GM19023 (cell line): ENCODE data around the gene OAS1.
"Not testable (repeated sequence)": the region's sequence is repeated elsewhere in the genome, so short reads cannot be mapped to it uniquely, and the experiment has no call there.

Source experiments
- ATAC-seq: cut with Tn5 transposase; IDR thresholded peaks from one replicate; pipeline ENCODE4 v1.9.1; 2021; ENCODE audit warnings: mild to moderate bottlenecking, moderate library complexity; ENCODE audit not compliant: unreplicated experiment

Gene OAS1

DNA sequence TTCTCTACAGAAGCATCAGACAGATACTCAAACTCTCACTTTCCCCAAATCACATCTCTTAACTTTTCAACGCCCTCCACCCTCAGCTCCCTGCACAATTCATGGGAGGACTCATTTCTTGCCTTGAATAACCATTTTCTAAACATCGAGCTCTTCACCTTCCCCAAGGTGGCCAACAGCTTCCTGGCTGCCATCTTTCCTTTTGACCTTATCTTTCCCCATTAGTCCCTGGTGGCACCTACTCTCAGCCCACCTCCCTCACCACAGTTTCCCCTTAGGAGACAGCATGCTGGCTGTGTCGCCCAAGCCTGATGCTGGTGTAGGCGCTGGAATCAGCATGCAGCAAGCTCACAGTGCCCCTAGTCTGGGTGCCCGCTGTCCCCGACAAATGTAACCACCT lies 8.4 kb upstream of the OAS1 start:
- no peak for ATAC-seq

DNA sequence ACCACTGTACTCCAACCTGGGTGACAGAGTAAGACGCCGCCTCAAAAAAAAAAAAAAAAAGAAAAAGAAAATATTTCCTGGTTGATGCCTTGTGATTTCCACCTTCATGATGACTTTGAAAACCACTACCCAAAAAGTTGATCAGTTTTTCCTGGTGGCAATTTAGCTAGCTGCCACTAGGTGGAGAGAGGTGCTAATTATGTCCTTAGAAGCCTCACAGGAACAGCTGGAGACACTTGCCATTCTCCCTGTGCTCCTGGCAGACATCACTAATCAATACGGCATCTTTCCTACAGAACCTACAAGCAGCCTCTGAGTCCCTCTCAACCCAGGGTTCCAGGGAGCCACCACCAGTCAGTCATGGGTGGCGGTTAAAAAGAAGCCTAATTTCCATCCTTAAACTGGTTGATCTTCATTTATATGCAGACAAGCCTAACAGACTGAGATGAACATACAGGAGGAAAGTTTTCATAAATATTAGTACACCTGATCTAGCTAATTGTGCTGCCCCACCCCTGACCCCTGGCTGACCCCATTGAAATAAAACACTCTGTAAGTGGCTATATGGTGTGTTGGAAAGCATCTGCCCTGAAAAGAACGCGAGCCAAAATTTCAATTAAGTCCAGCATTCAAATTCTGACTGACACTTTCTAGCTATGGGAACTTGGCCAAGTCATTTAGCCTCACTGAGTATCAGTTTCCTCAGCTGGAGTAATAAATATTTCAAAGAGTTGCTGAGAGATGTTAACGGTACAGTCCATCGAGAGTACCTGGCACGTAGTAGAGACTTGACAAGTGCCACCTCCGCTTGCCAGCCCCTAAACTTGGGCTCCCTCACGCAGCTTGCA lies 6.2 kb upstream of the OAS1 start:
- ATAC-seq, result no peak

DNA sequence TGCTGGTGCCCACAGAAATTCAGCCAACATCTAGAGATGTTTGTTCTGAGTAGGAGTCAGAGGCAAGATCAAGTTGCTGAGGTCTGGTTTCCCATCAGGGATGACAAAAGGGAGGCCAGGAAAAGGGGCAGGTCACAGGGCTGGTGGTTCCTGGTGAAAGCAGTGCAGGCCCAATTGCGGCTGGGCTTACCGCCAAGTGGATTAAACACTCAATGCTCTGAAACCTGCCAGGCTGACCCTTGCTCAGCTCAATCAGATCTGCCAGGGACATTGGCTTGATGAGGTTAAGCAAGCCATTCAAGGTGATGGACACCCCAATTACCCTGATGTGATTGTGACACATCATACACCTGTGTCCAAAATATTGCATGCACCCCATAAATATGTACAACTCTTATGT lies 5.5 kb upstream of the OAS1 start:
- no peak for ATAC-seq

DNA sequence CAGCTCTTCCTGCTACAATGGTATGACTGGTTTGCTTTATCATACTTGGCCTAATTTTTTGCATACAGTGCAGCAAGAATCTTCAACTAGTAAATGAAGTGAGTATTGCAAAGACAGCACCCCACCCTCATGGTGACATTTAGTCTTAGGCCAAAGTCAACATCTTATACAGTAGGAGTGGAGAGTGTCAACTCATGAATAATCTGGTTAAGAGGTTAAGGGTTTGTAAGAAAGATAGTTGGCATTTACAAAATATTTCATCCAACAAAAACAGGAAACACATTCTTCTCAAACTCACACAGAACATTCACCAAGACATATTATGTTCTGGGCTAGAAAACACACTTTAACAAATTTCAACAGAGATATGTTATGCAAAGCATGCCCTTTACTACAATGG lies 2.2 kb upstream of the OAS1 start:
- no peak for ATAC-seq

DNA sequence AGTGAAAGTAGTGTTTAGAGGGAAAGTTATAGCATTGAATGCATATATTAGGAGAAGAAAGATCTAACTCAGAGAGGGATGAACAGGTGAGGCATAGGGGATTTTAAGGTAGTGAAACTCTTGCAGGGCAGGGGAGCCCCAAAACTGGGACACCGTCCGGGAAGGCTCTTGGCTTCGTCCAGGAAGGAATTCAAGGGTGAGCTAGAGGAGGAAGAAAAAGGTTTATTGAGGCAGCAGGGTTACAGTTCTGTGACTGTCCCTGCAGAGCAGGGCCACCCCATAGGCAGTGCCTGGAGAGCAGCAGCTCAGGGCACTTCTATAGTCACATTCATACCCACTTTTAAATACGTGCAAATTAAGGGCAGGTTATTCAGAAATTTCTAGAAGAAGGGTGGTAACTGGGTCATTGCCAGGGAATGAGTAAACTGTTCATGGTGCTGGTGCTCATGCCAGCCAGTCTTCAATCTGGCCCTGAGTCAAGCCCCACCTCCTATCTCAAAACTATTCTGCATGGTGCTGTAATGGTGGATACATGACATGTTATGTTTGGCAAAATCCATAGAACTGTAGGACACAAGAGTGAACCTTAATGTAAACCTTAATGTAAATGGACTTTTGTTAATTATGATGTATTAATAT lies 1.2 kb upstream of the OAS1 start:
- ATAC-seq, result no peak

DNA sequence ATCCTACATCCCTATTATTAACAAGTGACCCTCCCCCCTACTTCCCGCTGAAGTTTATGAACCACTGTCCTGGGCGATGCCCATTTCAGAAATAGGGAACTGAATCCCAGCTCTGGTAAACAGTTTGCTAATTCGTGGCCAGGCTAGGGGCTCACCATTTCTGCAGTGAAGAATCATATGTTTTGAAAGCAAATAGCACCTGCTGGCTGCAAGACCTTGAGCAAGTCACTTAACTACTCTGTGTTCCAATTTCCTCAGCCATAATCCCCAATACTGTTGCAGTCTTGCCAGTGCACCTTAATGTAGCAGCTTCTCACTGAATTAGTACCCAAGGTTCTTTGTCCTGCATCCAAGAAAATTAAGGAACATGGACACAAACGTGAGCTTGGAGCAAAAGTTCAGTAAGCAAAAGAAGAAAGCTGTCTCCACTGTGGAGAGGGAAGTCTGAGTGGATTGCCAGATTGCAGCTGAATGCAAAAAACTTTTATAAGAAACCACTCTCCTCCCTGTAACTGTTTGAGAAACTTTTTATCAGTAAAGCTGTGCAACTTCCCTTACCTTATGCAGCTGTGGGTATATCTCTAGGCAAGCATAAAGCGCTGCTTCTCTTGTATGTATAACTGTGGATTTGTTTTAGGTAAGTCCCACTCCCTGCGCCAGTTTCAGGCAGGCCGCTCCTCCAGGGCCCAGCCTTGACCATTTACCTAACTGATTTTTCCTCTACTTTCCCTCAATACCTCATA lies 824 bp downstream of the OAS1 start:
- peak; percentile 37 for ATAC-seq

DNA sequence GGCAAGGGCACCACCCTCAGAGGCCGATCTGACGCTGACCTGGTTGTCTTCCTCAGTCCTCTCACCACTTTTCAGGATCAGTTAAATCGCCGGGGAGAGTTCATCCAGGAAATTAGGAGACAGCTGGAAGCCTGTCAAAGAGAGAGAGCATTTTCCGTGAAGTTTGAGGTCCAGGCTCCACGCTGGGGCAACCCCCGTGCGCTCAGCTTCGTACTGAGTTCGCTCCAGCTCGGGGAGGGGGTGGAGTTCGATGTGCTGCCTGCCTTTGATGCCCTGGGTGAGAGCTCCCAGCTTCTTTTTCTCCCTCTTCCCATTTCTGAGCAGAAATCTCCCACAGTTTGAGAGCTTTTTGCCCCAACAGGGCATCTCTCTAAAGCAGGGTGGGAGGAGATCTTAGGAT lies 1.8 kb downstream of the OAS1 start:
- ATAC-seq, result no peak

DNA sequence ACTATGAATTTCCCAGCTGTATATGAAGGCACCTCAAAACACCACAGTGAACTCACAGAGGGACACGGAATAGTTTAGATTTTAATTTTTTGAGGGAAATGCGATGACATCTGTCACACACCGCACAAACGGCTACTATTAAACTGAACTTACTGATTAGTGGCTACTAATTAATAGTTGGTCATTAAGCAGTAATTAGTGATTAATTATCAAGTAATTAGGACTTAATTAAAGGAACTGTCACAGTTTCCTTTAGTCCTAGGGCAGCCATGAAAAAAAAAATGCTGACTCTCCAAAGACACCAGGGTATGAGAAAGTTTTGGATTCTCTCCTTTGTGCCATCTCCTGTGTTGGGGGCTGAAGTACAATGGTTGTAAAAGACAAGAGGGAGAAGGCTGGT lies 2.9 kb downstream of the OAS1 start:
- no peak for ATAC-seq

DNA sequence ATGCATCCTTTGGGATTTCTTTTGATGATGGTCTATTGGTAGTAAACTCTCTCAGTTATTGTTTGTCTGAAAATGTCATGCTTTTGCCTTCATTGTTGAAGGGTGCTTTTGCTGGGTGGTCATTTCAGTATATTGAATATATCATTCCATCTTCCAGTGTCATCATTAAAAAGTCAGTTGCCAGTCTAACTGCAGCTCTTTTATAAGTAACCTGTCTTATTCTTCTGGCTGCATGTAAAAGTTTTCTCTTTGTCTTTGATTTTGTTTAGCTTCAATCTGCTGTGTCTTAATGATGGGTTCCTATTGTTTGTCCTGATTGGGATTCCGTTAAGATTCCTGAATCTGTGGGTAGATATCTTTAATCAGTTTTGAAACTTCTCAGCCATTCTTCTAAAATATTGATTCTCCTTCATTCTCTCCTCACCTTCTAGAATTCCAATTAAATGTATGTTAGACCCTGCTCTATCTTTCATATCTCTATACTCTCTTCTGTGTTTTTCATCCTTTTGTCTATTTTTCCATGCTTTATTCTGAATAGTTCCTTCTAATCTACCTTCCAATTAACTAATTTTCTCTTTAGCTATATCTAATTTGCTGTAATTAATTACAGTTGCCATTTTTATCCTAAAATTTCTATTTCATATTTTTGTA lies 6.4 kb downstream of the OAS1 start:
- ATAC-seq, result no peak

DNA sequence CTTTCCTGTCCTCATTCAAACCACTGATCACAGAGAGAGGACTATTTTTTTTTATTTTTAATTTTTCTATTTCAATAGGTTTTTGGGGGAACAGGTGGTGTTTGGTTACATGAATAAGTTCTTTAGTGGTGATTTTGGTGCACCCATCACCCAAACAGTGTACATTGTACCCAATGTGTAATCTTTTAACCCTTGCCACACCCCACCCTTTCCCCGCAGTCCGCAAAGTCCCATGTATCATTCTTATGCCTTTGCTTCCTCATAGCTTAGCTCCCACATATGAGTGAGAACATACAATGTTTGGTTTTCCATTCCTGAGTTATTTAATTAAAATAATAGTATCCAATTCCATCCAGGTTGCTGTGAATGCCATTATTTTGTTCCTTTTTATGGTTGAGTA lies 7.1 kb downstream of the OAS1 start:
- not testable (repeated sequence) for ATAC-seq

DNA sequence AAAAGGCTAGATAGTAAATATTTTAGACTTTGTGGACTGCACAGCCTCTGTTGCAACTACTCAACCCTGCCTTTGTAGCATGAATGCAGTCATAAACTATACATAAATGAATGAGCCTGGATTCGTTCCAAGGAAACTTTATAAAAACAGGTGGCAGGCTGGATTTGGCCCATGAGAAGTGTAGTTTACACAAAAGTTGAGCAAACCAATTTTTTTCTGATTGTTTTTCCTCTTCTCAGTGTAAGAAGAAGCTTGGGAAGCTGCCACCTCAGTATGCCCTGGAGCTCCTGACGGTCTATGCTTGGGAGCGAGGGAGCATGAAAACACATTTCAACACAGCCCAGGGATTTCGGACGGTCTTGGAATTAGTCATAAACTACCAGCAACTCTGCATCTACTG lies 9.5 kb downstream of the OAS1 start:
- no peak for ATAC-seq

DNA sequence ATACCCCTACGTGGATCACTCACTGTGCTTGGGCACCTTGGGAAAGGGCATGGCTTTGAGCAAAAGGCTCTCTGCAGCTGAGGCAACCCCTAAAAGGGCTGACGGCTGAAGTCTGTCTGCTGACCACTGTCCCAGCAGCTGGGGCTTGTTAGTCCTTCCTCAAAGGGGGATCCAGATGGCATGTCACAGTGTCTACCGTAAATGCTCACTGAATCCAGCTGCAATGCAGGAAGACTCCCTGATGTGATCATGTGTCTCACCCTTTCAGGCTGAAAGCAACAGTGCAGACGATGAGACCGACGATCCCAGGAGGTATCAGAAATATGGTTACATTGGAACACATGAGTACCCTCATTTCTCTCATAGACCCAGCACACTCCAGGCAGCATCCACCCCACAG lies 12.4 kb downstream of the OAS1 start:
- ATAC-seq, result no peak

DNA sequence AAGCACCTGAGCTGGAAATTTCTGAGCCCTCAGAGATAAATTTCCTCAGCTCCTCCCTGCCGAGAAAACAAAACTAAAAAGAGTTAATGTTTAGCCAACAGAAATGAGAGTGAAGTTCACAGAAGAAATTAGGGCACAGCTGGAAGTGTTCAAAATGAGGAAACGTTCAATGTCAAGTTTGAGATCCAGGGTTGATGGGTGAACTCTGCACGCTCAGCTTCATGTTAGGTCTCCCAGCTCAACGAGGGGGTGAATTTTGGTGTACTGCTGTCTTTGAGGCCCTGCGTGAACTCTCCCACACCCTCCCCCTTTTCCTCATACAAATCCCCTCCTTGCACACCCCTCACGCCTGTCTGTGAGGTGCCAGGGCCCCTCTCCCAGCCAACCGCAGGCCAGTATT lies 18.2 kb downstream of the OAS1 start:
- ATAC-seq, result peak; percentile 81

DNA sequence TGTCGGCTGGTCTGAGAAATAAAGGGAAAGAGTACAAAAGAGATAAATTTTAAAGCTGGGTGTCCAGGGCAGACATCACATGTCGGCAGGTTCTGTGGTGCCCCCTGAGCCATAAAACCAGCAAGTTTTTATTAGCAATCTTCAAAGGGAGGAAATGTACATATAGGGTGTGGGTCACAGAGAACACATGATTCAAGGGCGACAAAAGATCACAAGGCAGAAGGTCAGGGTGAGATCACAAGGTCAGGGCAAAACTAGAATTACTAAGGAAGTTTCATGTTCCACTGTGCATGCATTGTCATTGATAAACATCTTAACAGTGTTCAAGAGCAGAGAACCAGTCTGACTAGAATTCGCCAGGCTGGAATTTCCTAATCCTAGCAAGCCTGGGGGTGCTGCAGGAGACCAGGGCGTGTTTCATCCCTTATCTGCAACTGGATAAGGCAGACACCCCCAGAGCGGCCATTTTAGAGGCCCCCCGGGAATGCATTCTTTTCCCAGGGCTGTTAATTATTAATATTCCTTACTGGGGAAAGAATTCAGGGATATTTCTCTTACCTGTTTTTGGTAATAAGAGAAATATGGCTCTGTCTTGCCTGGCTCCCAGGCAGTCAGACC lies 19.8 kb downstream of the OAS1 start:
- ATAC-seq, result not testable (repeated sequence)

DNA sequence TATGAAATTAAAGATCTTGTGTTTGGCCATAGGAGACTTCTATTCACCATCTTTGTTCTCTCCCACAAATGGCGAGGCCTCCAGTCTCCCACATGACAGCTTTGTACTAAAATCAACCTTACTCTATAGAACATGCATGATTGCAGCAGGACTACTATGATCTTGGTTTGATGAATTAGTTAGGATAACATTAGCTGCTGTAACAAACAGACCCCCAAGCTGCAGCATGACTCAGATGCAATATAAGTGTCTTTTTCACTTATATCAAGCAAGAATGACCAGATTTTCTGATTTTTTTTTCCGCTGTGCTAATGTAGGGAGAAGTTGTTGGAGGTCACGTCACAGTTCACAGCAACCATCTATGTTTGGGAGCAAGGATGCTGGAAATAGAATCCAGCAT lies 20.7 kb downstream of the OAS1 start:
- ATAC-seq, result no peak

DNA sequence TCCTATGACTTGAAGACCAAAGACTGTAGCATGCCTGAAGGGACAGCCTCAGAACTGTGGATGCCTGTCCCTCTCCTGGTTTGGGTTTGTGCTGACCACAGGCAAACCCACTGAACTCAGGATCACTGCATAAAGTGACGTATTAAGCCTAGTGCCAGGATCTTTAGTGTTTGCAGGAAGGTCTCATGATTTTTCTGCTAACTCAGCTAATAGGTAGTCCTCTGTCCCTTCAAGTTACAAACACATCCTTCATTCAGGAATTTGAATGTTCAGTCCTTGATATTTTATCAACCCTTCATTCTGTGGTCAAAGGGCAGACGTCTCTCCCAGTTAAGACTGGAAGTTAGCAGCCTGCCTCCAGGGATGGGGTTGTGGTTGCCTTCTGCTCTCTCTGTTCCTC lies 21.2 kb downstream of the OAS1 start:
- no peak for ATAC-seq

DNA sequence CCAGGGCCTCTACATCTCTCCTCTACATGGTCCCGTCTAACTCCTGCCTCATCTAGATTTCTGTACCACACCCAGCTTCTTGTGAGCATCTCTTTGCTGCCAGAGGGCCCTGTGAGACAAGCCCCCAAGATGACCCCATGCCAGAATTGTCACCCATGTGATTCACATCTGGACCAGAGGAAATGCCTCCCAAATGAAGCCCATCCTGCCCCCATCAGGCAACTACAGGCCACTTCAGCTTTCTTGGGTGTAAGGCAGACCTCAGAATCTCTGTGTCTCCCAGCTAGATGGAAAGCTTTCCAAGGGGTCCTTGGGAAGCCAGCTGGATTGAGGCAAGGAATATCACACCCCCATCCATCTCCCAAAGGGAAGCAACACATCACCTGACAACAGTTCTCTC lies 22.2 kb downstream of the OAS1 start:
- no peak for ATAC-seq

DNA sequence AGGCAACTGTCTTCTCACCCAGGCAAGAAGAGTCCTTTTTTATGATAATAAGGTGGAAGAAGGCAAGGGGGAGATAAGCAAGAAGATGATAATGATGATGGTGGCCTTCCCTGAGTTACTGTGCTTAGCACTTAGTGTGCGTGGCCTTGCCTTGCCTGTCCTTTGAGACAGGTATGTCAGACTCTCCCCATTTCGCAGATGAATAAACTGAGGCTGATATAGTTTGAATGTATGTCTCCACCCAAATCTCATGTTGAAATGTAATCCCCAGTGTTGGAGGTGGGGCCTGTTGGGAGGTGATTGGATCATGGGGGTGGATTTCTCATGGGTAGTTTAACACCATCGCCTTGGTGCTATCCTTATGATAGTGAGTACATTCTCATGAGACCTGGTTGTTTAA lies 23.0 kb downstream of the OAS1 start:
- no peak for ATAC-seq

DNA sequence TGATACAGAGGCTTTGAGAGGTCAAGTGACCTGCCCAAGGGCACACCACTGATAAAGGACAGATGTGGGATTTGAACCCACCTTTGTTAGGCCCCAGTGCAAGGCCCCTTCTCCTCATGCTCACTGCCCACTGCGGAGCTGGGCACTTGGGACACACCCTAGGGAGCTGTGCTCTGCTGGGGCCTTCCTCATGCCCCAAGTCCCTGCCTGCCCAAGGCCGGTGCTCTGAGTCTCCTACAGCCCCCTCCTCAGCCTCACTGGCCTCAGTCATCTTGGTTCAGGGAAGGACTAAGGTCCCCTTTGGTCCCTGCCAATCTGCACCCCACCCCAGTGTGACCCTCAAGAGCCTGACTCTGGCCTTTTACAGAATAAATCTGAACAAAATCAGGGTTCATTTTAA lies 23.6 kb downstream of the OAS1 start:
- ATAC-seq, result no peak

DNA sequence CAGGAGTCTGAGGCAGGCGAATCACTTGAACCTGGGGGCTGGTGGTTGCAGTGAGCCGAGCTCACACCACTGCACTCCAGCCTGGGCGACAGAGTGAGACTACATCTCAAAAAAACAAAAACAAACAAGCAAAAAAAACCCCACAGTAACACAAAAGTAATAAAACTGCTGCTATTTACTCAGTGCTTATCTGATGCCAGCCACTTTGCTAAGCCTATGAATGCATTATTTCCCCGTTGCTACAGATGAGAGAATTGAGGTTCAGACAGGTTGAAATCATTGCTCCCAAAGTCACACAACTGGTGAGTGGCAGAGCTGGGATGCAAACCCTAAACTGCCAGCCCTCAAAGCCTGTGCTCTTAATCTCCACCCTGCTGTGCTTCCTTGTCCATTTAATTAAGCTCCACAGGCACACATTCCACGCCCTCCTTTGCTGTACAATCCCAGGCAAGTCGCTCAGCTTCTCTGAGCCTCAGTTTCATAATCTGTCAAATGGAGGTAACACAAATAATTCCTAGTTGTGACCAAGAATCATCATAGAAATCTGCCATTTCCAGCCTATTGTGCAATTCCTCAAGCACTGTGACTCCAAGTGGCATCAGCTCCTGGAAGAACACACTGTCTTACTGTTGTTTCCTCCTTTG lies 25.8 kb downstream of the OAS1 start:
- no peak for ATAC-seq

DNA sequence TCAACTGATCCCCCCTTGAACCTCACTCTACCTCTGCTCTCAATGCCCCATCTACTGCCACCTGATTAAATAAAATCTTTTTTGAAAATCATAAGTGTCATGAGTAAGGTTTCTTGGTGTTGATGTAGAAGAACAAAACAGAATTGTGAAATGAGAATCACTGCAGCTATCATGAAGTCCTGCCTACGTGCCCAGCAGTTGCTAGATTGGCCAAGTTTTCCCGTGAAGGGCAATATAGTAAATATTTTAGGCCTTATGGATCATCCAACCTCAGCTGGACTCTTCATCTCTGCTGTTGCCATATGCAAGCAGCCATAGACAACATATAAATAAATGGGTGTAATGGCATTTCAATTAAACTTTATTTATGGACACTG lies 26.4 kb downstream of the OAS1 start:
- ATAC-seq, result no peak
